Measurements from ENCODE around the gene LRP1B.

LRP1B gene

DNA sequence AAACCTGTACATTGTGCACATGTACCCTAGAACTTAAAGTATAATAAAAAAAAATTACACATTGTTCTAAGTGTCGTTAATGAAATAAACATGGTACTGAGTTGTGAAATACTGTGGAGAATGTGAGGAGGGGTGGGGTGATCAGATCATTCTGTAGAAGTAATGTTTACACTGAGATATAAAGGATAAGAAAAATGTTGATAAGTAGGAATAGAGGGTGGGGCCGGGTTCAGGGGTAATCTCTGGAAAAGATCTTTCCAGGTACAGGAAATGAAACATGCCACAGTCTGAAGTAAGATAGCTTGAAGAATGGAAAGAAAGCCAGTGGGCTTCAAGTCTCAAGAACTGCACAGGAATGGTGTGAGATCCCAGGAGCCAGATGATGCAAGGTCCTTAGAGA is 1482.4 kb downstream of the LRP1B start:
- Histone ChIP-seq H3K4me3 (no peak overlapping the region), H3K27ac (no peak overlapping the region)
- DNase-seq (ENCODE audit: low spot score) = no peak
- no peak for TF ChIP-seq CTCF (IDR thresholded peaks at IDR 0.05)

- H3K27ac ChIP-seq = no peak overlapping the region
- TF ChIP-seq CTCF (IDR thresholded peaks at IDR 0.05) = no peak
- DNase-seq (ENCODE audit: low spot score) = no peak
- no peak overlapping the region for H3K4me3 ChIP-seq
These were observed 1487.0 kb downstream of the LRP1B start for GRCh38 chr2:140643761-140644187.

DNA sequence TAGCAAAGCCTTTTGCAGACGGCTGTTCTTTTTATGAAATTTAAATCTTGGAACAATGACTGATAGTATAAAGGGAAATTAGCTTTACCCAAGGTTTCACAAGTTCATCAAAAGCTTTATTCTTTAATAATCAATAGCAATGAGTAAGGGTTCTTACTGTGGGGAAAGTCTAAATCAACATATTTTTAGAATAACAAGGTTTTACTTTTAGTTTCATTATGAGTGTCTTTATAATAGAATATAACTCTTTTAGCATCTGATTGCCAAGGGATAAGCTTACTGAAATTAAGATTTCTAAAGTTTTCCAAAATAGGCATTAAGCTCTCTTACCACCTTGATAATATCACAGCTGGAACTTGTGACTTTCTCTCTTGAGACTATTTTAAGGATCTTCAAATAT is 1489.7 kb downstream of the LRP1B start:
- TF ChIP-seq CTCF (IDR thresholded peaks at IDR 0.05) = no peak
- Histone ChIP-seq H3K4me3 (no peak overlapping the region), H3K27ac (no peak overlapping the region)
- no peak for DNase-seq (ENCODE audit: low spot score)

- no peak for DNase-seq (ENCODE audit: low spot score)
- H3K27ac ChIP-seq = no peak overlapping the region
- TF ChIP-seq CTCF (IDR thresholded peaks at IDR 0.05) = no peak
- no peak overlapping the region for H3K4me3 ChIP-seq
These were observed 1491.2 kb downstream of the LRP1B start for GRCh38 chr2:140639628-140640027.

- no peak overlapping the region for H3K27ac ChIP-seq
- no peak for DNase-seq (ENCODE audit: low spot score)
- H3K4me3 ChIP-seq = no peak overlapping the region
- no peak for TF ChIP-seq CTCF (IDR thresholded peaks at IDR 0.05)
These were observed 1500.3 kb downstream of the LRP1B start for GRCh38 chr2:140630557-140630956.

DNA sequence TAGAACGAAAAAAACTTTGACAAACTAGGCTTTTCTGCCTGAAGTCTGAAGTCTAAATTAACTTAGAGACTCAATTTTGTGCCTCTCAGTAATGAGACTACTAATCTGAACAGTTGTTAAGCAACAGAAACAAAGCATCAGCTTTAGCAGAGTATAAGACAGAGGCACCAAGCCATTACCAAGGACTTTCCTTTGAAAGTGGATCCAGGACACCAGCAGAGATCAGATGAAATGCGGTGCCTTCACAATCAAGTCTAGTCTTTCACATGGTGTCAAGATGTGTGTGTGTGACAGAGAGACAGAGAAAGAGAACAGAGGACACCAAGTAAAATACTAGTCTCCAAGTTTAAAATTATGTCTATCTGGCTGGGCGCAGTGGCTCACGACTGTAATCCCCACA is 1502.9 kb downstream of the LRP1B start:
- no peak for DNase-seq (ENCODE audit: low spot score)
- Histone ChIP-seq H3K27ac (no peak overlapping the region), H3K4me3 (no peak overlapping the region)
- TF ChIP-seq CTCF (IDR thresholded peaks at IDR 0.05) = no peak

- no peak overlapping the region for H3K27ac ChIP-seq
- TF ChIP-seq CTCF (IDR thresholded peaks at IDR 0.05) = no peak
- no peak for DNase-seq (ENCODE audit: low spot score)
- H3K4me3 ChIP-seq = no peak overlapping the region
These were observed 1503.7 kb downstream of the LRP1B start for GRCh38 chr2:140627136-140627535.

Data from coronary artery (tissue), 2 donors.